Stomach (tissue), 9 donors: ENCODE data around the gene MOB1A. TPM values are rescaled to one million over a fixed set of nuclear protein-coding genes. Genes with fewer than 3 reads are reported as not detected.
"Not testable (repeated sequence)": the region's sequence is repeated elsewhere in the genome, so short reads cannot be mapped to it uniquely, and the experiment has no call there.

Experiments used
- DNase-seq, 2 donors: peaks; one replicate each; pipeline versions ENCODE4 v3.0.0 to v3.0.0-alpha.2; 2013 to 2019
- H3K27ac ChIP-seq, 5 donors: fragments of 200-600 bp in 4 of 5; sonication (generic) in 4 of 5; one replicate each; pipeline ENCODE4 v1.5.1; 2013 to 2019; ENCODE audit warnings: mild to moderate bottlenecking in 1 of 5, moderate library complexity in 1 of 5
- H3K27me3 ChIP-seq, 3 donors: fragments of 200-600 bp; sonication (generic); one replicate each; pipeline ENCODE4 v1.5.1; 2017 to 2019; ENCODE audit warnings: mixed run types in 1 of 3
- H3K36me3 ChIP-seq, 4 donors: fragments of 200-600 bp; sonication (generic); 1 replicate in 3 of 4; 2 replicates in 1 of 4; pipeline ENCODE4 v1.5.1; 2016 to 2019
- H3K4me1 ChIP-seq, 4 donors: fragments of 200-600 bp; sonication (generic); one replicate each; pipeline ENCODE4 v1.5.1; 2016 to 2019
- H3K4me3 ChIP-seq, 4 donors: fragments of 200-600 bp; sonication (generic) in 3 of 4; one replicate each; pipeline ENCODE4 v1.5.1; 2016 to 2019; ENCODE audit warnings: mild to moderate bottlenecking in 1 of 4
- H3K9me3 ChIP-seq, 4 donors: fragments of 200-600 bp; sonication (generic); one replicate each; pipeline ENCODE4 v1.5.1; 2016 to 2019
- EP300 ChIP-seq: sonication (generic); formaldehyde crosslinking; IDR thresholded peaks from one replicate; pipeline ENCODE4 v1.6.1; 2017; ENCODE audit warnings: antibody characterized with exemption
- POLR2A ChIP-seq, 4 donors: fragments of 450-650 bp; IDR thresholded peaks; one replicate each; pipeline ENCODE4 v1.6.1; 2016; ENCODE audit warnings: antibody characterized with exemption in 4 of 4, control low read depth in 2 of 4, mild to moderate bottlenecking in 1 of 4, moderate library complexity in 1 of 4
- POLR2AphosphoS5 ChIP-seq, 3 donors: sonication (generic); formaldehyde crosslinking; IDR thresholded peaks; one replicate each; pipeline ENCODE4 v1.6.1; 2016; ENCODE audit warnings: antibody characterized with exemption in 3 of 3
- WGBS, 5 donors: extraction: QIAGEN DNeasy Blood & Tissue Kit in 3 of 5; methylation state at CpG; one replicate each; pipeline versions ENCODE4 v1.1.5 to v1.1.7; 2013 to 2018; 5-methylcytosine and 5-hydroxymethylcytosine counted together
- intact Hi-C: fragments of 100-400 bp; cut with DNase I; formaldehyde crosslinking; loops from one replicate; pipeline ENCODE4 v1.15.1; 2023; ENCODE audit warnings: low total_unique reads
- polyA plus RNA-seq, 3 donors: library from polyadenylated mRNA; stranded (reverse); fragments of 200-250 nt; gene quantifications; one replicate each; pipeline ENCODE4 v1.2.3, GENCODE V29; 2013
- total RNA-seq, 5 donors: library from RNA; depleted of rRNA; stranded (reverse); fragments of >200 nt; gene quantifications; one replicate each; pipeline versions ENCODE4 v1.1.0 to v1.2.3, GENCODE V29; 2014 to 2016
- TF ChIP-seq, protein P1 (sequence below), 7 experiments: fragments of 450-650 bp in 4 of 7; fragments of 200-600 bp in 3 of 7; sonication (generic) in 3 of 7; IDR thresholded peaks; one replicate each; pipeline ENCODE4 v1.5.1; 2016 to 2019; ENCODE audit warnings: antibody characterized with exemption in 7 of 7, control low read depth in 2 of 7, mild to moderate bottlenecking in 1 of 7
- donor health status: healthy with polysubstance abuse.
- donor health status: Bipolar disorder and iron deficiency.
- donor health status: healthy.

MOB1A gene
- total and polyA plus RNA-seq, 8 donors, result 22.4 to 127 (median 62.9) TPM

GRCh38 chr2:74191596-74192380, 13.1 kb upstream of the MOB1A start:
- no peaks in the 10 kb centered on the region for H3K27me3 ChIP-seq
- H3K27ac ChIP-seq, result no peak overlapping the region
- no peaks in the 10 kb centered on the region for H3K36me3 ChIP-seq
- DNase-seq, result no peak
- no peaks in the 10 kb centered on the region for H3K4me1 ChIP-seq
- intact Hi-C loops, result no loop called here
- no peaks in the 10 kb centered on the region for H3K9me3 ChIP-seq
- no peak overlapping the region for H3K4me3 ChIP-seq
- WGBS, 5 donors, result 70 to 78% (median 76%) methylated on average over 6 of the region's 6 CpGs
- TF ChIP-seq POLR2A (IDR thresholded peaks at IDR 0.05), result no peak
- TF ChIP-seq, protein P1, sequence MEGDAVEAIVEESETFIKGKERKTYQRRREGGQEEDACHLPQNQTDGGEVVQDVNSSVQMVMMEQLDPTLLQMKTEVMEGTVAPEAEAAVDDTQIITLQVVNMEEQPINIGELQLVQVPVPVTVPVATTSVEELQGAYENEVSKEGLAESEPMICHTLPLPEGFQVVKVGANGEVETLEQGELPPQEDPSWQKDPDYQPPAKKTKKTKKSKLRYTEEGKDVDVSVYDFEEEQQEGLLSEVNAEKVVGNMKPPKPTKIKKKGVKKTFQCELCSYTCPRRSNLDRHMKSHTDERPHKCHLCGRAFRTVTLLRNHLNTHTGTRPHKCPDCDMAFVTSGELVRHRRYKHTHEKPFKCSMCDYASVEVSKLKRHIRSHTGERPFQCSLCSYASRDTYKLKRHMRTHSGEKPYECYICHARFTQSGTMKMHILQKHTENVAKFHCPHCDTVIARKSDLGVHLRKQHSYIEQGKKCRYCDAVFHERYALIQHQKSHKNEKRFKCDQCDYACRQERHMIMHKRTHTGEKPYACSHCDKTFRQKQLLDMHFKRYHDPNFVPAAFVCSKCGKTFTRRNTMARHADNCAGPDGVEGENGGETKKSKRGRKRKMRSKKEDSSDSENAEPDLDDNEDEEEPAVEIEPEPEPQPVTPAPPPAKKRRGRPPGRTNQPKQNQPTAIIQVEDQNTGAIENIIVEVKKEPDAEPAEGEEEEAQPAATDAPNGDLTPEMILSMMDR (IDR thresholded peaks at IDR 0.05), result no peak
- TF ChIP-seq POLR2AphosphoS5 (IDR thresholded peaks at IDR 0.05), result no peak
- TF ChIP-seq EP300, result no peak

DNA sequence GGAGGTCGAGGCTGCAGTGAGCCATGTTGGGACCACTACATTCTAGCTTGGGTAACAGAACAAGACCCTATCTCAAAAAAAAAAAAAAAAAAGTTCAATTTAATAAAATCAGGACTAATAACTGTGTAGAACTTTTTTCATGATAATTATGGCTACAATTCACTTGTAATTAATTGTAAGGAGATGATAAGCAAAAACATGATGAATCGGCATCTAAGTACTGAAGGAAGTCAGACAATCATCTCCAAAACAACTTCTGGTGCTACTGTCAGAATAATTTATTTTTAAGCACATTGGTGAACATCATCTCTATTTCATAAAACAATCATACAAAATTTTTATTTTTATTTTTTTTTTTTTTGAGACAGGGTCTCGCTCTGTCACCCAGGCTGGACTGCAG, 10.0 kb upstream of the MOB1A start:
- intact Hi-C loops, result no loop called here
- no peaks in the 10 kb centered on the region for H3K4me1 ChIP-seq
- DNase-seq, result no peak
- H3K27ac ChIP-seq, result no peak overlapping the region
- WGBS, 5 donors, result 89 to 94% (median 93%) methylated on average over 3 of the region's 3 CpGs
- no peaks in the 10 kb centered on the region for H3K27me3 ChIP-seq
- H3K4me3 ChIP-seq, result no peak overlapping the region
- no peaks in the 10 kb centered on the region for H3K36me3 ChIP-seq
- H3K9me3 ChIP-seq, result no peaks in the 10 kb centered on the region
- TF ChIP-seq EP300 (no peak), POLR2AphosphoS5 (IDR thresholded peaks at IDR 0.05) (no peak), POLR2A (IDR thresholded peaks at IDR 0.05) (no peak)
- TF ChIP-seq, protein P1 (IDR thresholded peaks at IDR 0.05), result no peak

DNA sequence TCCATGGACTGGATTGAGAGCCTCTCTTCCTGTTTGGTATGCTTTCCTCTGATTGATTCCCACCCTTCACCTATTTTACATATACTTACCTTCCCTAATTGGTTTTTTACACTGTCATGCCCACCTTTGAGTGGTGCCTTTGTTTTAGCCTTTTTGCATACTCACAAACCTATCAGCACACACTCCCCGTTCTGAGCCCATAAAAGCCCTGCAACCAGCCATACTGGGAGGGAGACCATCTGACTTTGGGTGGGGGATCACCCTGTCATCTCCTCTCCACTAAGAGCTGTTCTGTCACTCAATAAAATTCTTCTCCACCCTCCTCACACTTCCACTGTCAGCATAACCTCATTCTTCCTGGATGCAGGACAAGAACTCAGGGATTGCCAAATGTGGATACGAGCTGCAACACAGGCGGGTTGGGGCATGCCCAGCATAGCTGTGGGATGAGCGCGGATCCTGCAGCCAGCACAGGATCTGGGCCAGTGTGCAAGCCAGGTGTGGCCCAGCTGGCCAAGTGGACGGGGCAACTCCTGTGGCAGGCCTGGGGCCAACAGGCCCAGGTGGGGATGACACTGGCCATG, 9.4 kb upstream of the MOB1A start:
- WGBS, 5 donors, result 77 to 95% (median 92%) methylated on average over 6 of the region's 6 CpGs
- Histone ChIP-seq H3K4me3 (no peak overlapping the region), H3K9me3 (no peaks in the 10 kb centered on the region), H3K27ac (no peak overlapping the region), H3K36me3 (no peaks in the 10 kb centered on the region), H3K4me1 (no peaks in the 10 kb centered on the region), H3K27me3 (no peaks in the 10 kb centered on the region)
- DNase-seq, result no peak
- no peak for TF ChIP-seq POLR2A (IDR thresholded peaks at IDR 0.05)
- TF ChIP-seq EP300, result no peak
- TF ChIP-seq, protein P1 (IDR thresholded peaks at IDR 0.05), result no peak
- no peak for TF ChIP-seq POLR2AphosphoS5 (IDR thresholded peaks at IDR 0.05)
- intact Hi-C loops, result no loop called here

- H3K27me3 ChIP-seq, H3K4me3 ChIP-seq, DNase-seq, intact Hi-C loops, H3K9me3 ChIP-seq, H3K36me3 ChIP-seq, H3K4me1 ChIP-seq: not testable (repeated sequence)
- H3K27ac ChIP-seq, result peak overlapping the region in 2 of 5 donors; percentile 64 to 71
- WGBS, 5 donors, result 93 to 96% (median 95%) methylated on average over 15 of the region's 15 CpGs
Measured at GRCh38 chr2:74186706-74187105, 8.0 kb upstream of the MOB1A start.

- intact Hi-C loops, result no loop called here
- Histone ChIP-seq H3K36me3 (no peaks in the 10 kb centered on the region), H3K9me3 (no peaks in the 10 kb centered on the region), H3K27me3 (no peaks in the 10 kb centered on the region), H3K4me3 (no peak overlapping the region), H3K4me1 (no peaks in the 10 kb centered on the region), H3K27ac (peak overlapping the region in 3 of 5 donors; percentile 25 to 71 (median 64))
- WGBS, 5 donors, result 65 to 77% (median 75%) methylated on average over 9 of the region's 9 CpGs
- peak in 1 of 2 donors; percentile 47 for DNase-seq
- TF ChIP-seq EP300 (no peak), POLR2A (IDR thresholded peaks at IDR 0.05) (no peak), POLR2AphosphoS5 (IDR thresholded peaks at IDR 0.05) (no peak)
- TF ChIP-seq, protein P1 (IDR thresholded peaks at IDR 0.05), result no peak
Measured at GRCh38 chr2:74186038-74186437, 7.4 kb upstream of the MOB1A start.
